HG03196 (cell line): ENCODE measurements around the gene SNRNP200.

Experiments used
- ATAC-seq: cut with Tn5 transposase; IDR thresholded peaks from one replicate; pipeline ENCODE4 v1.9.1; 2021; ENCODE audit not compliant: unreplicated experiment

SNRNP200 gene

DNA sequence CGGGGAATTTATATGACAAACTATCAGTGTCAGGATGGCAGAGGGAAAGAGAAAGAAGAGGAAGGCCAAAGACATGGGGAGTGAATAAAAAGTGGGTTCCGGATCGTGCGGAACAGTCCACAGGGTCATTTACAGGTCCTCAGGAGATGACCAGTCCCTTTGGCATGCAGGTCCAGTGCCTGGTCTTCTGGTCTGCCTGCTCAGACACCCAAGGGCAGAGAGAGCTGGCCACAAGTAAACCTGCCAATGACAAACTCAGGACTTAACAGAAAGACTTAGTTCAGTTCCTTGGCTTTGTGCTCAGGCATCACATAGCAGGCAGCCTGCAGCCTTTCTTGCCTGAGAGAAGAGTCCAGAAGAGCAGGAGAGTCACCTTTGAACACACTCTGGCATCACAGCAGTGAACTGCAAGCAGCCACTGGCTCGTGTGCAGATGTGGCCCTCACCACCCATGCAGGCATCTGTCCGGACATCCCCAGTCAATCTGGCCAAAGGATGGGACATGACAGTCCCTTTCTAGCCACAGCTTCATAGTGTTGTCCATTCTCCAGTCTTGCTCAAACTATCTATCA, 53.5 kb downstream of the SNRNP200 start:
- no peak for ATAC-seq

DNA sequence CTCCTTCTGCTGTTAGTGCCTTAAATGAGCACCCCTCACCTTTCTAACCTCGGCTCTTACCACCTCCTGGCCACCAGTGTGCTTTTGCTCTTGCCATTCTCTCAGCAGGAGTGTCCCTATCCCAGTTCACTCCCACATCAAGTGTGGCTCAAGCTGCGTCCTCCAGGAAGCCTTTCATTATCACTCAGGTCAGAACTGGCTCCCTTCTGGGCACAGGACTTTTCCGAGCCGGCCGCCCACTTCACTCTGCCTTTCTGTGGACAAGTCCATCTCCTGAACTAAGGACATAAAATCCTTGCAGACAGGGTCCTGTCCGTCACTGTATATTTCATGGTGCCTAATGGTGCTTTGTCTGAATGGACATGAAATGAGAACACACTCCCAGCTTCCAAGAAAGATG, 55.2 kb downstream of the SNRNP200 start:
- no peak for ATAC-seq

DNA sequence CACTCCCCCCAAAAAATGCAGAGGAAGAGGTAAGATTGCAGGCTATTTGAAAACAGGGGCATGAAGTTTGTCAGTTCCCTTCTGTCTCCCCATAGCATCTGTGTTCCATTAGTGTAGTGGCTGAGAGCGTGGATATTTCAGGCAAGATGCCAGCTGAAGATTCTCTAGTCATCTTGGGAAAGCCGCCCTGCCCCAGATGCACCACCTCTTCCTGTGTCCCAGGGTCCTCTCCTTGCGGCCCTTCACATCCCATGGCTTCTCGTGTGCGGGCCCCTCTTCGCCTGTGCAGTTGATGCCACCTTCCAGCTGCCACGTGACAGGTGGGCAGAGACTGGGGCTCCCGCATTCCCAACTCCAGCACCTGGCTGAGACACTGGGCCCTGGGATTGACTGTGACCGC, 55.7 kb downstream of the SNRNP200 start:
- no peak for ATAC-seq

DNA sequence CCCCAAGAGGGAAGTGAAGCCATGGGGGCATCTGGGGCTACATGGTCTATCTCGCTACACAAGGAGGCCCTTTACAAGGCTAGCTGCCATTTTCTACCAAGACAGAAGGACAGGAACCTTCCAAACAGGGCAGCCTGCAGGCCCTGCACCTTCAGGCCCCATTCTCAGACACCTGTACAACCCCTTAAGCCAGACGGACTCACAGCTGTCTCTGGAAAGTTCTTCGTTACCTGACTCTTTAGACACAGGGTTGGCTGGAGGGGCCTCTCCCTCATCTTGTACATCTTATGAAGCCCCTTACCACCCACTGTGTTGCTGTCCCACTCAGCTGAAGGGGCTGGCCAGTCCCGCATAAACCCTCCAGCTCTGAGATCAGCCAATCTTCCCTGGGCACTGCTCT, 56.7 kb downstream of the SNRNP200 start:
- no peak for ATAC-seq

DNA sequence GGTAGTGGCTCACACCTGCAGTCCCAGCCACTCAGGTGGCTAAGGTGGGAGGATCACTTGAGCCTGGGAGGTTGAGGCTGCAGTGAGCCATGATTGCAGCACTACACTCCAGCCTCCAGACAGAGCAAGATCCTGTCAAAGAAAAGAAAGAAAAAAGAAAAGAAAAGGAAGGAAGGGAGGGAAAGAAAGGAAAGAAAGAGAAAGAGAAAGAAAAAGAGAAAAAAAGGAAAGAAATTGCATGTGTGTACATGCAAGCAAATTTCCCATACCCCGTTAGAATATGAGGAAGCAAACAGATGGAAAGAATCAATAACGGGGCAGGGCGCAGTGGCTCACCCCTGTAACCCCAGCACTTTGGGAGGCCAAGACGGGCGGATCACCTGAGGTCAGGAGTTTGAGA, 57.5 kb downstream of the SNRNP200 start:
- ATAC-seq: no peak

DNA sequence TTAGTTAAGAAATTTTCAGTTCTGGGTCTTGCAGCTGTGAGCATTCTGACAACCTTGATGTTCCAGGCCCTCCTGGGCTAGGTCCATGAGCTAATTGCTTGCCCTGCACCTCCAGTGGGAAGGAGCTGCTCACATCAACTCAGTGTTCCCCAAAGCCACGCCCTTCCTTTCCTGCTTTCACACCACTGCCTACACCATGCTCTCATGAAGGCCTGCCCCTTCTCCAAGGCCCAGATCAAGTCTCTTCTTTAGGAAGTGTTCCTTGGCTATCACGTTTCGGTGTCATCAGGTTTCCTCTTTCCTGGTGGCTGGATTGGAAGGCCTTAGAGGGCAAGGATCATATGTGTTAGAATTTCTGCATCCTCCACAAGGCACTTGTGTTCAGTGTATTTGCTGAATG, 58.3 kb downstream of the SNRNP200 start:
- ATAC-seq: no peak

DNA sequence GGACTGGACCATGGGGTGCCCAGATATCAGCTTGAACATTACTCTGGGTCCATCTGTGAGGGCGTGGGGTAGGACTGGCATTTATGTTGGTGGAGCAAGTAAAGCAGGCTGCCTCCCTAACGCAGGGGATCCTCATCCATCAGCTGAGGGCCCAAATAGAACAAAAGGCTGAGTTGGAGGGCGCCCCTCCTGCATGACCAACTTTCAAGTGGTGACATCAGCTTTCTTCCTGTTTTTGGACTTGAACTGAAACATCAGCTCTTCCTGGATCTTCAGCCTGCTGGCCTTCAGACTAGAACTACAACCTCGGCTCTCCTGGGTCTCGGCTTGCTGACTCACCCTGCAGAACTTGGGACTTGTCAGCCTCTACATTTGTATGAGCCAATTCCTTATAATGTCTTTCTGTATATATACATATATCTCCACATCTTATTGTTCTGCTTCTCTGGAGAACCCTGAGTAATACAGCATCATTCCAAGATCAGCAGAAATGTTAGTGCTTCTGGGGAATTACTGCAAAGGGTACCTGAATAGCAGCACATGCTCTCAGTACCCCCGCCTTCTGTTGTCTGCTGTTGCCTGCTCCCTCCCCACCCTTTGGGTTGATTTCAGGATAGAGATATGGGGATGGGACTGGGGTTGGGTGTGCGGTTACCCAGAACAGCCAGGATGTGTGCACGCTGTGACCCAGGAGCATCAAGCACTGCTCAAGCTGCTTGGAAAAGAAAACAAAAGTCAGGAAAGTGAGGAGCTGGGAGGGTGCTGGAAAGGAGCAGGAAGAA, 59.5 kb downstream of the SNRNP200 start:
- no peak for ATAC-seq

DNA sequence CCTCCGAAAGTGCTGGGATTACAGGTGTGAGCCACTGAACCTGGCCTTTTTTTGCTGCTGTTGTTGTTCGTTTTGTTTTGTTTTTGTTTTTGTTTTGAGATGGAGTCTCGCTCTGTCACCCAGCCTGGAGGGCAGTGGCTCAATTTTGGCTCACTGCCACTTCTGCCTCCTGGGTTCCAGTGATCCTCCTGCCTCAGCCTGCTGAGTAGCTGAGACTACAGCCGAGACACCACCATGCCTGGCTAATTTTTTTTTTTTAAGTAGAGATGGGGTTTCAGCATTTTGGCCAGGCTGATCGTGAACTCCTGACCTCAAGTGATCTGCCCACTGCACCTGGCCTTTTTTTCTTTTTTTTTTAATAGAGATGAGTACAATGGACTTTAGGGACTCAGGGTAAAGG, 61.5 kb downstream of the SNRNP200 start:
- ATAC-seq: no peak

DNA sequence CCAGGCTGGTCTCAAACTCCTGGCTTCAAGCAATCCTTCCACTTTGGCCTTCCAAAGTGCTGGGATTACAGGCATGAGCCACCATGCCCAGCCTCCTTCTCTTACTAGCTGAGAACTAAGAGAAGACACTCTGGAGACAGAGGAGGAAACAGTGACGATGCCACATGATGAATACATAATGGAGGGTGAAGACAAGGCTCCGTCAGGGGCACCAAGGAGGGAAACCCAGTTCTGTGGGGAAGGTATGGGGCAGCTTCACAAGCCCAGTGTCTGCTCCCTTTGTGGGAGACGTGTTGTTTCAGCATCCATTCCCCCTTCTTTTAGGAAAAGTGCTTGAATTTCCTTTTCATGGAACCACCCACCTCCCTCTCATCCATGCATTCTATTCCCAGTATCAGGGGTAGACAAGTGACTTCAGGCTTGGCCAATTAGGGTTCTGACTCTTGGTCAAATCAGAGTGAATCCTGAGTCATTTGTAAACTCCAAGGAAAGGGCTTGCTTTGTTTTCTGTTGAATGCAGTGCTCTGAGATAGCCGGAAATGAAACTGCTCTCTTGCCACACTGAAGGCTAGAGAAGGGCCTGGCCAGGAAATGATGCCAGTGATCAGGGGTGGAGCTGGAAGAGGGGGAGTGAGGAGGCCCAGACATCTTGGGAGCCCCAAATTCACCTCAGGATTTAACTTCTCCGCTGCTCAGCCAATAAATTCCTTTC, 63.3 kb downstream of the SNRNP200 start:
- peak; percentile 79 for ATAC-seq

DNA sequence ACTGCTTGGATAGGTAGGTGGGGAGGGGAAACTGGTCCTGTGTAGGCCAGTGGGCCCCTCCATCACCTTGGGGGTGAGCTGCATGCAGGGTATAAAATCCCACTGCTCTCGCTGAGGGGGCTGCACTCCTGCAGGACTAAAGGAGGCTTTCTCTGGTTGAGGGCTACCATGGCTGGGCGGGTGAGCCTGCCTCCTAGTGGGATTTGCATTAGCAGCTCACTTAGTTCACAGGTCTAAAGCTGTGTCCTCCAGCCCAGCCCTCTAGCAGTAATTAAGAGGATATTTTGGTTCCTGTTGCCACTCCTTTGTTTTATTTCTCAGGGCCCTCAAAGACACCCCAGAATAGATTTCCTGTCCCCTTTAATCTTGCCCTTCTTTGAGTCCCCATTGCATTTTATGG, 64.1 kb downstream of the SNRNP200 start:
- ATAC-seq: no peak

DNA sequence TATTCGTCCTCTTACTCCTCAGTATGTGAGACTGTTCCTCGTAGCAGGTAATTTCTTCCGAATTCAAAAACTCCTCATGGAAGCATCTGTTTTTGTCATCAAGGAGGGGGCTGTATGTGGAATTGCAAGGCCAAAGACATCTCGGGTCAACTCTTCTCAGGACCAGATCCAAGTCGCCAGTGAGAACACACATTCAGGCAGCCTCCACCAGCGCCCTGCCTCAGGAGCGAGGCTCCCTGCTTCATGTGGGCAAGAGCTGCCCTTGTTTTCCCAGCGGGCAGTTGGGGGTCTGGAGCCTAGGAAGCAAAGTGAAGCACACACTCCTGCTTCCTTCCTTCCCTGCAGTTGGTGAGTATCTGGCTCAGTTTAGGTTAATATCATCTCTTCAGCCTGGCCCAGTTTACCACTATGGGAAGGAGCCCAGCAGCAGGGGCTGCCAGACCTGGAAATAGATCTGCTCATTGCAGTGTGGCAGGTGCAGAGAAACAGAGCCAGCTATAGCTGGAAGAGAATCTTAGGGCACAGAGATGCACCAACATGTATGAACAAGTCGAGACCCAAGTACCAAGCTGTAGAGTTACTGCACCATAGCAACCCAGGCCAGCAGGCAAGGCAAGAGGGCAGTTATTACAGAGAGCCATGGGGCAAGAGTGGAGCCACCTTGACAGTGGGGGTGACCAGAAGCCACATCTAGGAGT, 64.9 kb downstream of the SNRNP200 start:
- ATAC-seq: no peak

DNA sequence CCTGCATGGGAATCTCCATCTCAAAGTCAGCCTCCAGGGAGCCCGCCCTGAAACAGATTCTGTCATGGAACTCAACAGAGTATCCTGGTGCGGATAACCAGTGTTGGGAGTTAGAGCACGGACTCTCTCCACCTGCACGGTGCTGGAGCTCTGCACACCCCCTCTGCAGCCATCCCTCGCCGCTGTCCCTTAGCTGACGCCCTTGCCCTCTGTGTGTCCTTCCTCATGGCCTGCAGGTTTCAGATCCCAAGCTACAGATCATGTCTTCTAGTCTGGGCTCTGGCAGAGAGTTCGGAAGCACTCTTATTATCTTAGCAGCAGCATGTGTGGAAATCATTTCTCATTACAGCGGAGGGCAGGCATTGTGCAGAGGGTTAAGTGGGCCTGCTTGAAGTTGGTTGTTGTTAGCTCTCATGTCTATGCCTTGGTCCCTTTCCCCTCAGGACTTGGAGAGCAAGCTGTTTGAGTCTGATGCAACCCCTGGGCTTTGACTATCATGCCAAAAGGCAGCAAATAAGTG, 65.5 kb downstream of the SNRNP200 start:
- no peak for ATAC-seq

DNA sequence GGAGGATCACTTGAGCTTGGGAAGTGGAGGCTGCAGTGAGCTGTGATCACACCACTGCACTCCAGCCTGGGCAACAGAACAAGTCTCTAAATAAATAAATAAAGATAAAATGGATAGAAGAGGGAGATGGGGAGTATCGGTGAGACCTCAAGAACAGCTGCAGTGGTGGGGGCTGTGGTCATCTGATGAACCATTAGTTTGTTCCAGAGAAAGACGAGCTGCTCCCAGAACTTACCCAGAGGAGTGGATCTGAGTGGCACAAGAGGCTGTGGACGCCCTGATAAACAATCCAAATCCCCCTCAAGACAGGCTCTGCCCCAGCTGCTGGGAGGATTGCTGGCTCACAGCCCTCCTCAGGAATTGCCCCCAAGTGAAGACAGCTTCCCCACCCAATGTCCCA, 66.3 kb downstream of the SNRNP200 start:
- ATAC-seq: no peak

DNA sequence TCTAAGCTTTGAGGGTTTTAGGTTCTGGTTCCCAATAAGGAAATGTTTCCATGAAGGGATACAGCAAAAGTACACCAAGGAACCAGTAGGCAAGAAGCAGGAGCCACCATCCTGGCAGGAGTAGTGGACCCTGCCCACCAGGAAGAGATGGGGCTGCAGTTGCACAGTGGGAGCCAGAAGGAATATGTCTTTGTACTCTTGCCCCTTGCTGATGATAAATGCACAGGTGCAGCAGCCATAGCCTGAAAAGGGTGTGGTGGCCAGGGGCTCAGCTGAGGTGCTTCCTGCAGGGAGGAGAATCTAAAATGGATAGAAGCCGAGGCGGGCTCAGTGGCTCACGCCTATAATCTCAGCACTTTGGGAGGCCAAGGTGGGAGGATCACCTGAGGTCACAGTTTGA, 67.1 kb downstream of the SNRNP200 start:
- no peak for ATAC-seq

DNA sequence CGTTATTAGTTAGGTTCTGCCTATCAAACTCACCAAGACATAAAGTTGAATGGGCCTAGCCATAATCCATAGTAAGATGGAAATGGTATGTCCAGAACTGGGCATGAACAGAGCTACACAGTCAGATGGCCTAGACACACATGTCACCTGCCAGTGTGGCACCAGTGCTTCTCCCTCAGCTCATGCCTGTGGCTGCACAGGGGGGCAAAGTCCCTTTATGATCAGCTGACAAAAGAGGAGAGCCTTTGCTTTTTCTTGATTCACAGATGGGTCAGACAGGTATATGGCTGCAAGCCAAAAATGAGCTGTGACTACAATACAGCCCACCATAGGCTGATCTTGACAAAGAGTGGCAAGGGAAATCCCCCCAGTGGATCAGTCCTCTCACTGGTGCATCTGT, 68.5 kb downstream of the SNRNP200 start:
- ATAC-seq: no peak

DNA sequence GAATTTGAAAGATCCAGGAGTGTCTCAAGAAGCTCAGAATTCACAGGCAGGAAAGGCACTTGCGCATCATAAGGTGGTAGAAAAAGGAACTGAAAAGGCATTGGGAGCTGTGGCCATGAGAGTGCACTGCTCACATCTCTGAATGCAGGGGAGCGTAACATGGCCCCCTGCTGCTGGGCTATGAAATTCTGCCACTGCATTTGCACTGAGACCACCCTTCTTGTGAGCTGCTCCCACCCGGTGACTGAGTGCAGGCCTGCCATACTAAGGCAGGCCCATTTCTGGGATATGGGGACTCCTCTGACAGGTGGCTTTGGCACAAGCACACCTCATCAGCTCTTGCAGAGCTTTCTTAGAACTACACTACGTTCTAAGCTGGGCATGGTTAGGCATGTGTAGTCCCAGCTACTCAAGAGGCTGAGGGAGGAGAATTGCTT, 71.4 kb downstream of the SNRNP200 start:
- peak; percentile 79 for ATAC-seq

DNA sequence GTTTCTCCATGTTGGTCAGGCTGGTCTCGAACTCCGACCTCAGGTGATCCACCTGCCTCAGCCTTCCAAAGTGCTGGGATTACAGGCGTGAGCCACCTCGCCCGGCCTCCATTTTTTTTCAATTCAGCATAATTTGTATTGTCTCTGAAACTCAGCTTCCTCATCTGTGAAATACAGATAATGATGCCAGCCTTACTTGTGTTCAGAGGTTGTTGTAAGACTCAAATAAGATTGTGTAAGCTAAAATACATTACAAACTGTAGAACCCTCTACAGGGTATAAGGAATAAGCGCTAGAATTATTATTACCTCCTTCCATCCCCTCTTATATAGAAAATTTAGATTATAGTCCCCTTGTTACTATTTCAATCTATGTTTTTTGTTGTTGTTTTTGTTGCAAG, 71.9 kb downstream of the SNRNP200 start:
- ATAC-seq: no peak

DNA sequence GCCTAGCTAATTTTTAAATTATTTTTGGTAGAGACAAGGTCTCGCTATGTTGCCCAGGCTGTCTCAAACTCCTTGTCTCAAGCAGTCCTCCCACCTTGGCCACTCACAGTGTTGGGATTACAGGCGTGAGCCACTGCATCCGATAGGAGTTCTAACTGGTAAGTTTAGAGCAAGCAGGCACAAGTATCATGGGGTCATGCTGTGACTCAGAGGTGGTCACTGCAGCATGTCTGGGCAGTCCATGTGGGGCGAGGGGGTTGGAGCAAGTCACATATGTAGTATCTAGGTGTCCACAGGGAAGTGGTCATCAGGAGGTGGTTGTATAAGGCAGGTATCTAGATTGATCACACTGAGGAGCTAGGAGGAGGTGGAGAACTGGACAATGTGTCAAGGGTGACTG, 74.0 kb downstream of the SNRNP200 start:
- no peak for ATAC-seq

DNA sequence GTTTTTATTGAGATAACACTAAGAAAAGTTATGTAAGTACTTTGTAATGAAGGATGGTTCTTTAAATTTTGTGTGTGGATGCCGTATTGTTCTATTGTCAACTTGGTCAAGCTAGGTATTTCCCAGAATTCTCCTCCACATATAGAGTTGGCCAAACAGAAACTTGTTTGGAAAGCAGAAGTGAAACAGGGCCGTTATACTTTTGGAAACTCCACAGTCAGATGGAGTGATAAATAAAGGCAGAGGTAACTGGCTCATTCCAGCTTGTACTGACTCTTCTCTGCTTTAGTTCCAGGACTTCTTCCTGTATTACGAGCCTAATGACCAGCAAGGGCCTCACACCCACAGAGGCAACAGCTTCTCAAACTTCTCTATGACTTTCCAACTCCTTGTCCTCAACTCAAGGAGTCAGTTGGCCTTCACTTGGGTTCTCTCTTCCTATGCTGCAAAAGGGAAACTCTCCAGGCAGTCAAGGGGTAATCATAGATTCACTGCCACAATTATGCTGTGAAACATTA, 80.3 kb downstream of the SNRNP200 start:
- peak; percentile 76 for ATAC-seq
